ENCODE data around the gene BCAS4. TPM values are rescaled to one million over a fixed set of nuclear protein-coding genes. Genes with fewer than 3 reads are reported as not detected.
"Not testable (repeated sequence)": the region's sequence is repeated elsewhere in the genome, so short reads cannot be mapped to it uniquely, and the experiment has no call there.

The BCAS4 gene
- total RNA-seq, 4 donors from 2014 or later = 6.6 to 15.7 (median 13.1) TPM

GRCh38 chr20:50789968-50790650, 4.8 kb upstream of the BCAS4 start:
- Histone ChIP-seq H3K27ac (peak overlapping the region; percentile 79 to 87 (median 87)), H3K36me3 (no peaks in the 10 kb centered on the region), H3K4me1 (peaks cover 4 to 18% of the 10 kb centered on the region in 2 donors), H3K9me3 (no peaks in the 10 kb centered on the region), H3K27me3 (no peaks in the 10 kb centered on the region), H3K4me3 (replicated peaks in 1 of 3) (no peak overlapping the region)
- DNase-seq = no peak
- TF ChIP-seq CTCF (IDR thresholded peaks at IDR 0.05) (no peak), POLR2A (IDR thresholded peaks at IDR 0.05) (no peak)
- intact Hi-C loops (cut with DNase I) = loop anchor here (5.0 kb wide), 1 partner anchor 137 kb away; no protein-coding TSS in a partner anchor
- 79 to 82% methylated on average over 11 of the region's 11 CpGs for WGBS, 2 donors

GRCh38 chr20:50790651-50791277, 4.1 kb upstream of the BCAS4 start:
- no peaks in the 10 kb centered on the region for H3K27me3 ChIP-seq
- WGBS, 2 donors = 29 to 30% methylated on average over 6 to 9 of the region's 23 CpGs
- H3K4me1 ChIP-seq = peaks cover 4 to 21% of the 10 kb centered on the region in 2 donors
- peak; percentile 93 to 95 for DNase-seq
- H3K4me3 ChIP-seq (replicated peaks in 1 of 3) = no peak overlapping the region
- no peaks in the 10 kb centered on the region for H3K36me3 ChIP-seq
- TF ChIP-seq POLR2A (IDR thresholded peaks at IDR 0.05) (peak in 1 of 2 donors; percentile 50), CTCF (IDR thresholded peaks at IDR 0.05) (peak; percentile 42 to 88 (median 76))
- intact Hi-C loops (cut with DNase I) = loop anchor here (5.0 kb wide), 1 partner anchor 137 kb away; no protein-coding TSS in a partner anchor
- no peaks in the 10 kb centered on the region for H3K9me3 ChIP-seq
- peak overlapping the region; percentile 79 to 87 (median 87) for H3K27ac ChIP-seq

- DNase-seq = no peak
- TF ChIP-seq POLR2A (IDR thresholded peaks at IDR 0.05) = no peak
- TF ChIP-seq CTCF (IDR thresholded peaks at IDR 0.05) = no peak
- H3K4me1 ChIP-seq = peaks cover 4 to 23% of the 10 kb centered on the region in 2 donors
- H3K4me3 ChIP-seq (replicated peaks in 1 of 3) = no peak overlapping the region
- no peaks in the 10 kb centered on the region for H3K36me3 ChIP-seq
- no peak overlapping the region for H3K27ac ChIP-seq
- H3K9me3 ChIP-seq = no peaks in the 10 kb centered on the region
- WGBS, 2 donors = 86 to 90% methylated on average over 14 of the region's 14 CpGs
- H3K27me3 ChIP-seq = no peaks in the 10 kb centered on the region
- intact Hi-C loops (cut with DNase I) = loop anchor here (5.0 kb wide), 1 partner anchor 134 kb away; no protein-coding TSS in a partner anchor
Measured at GRCh38 chr20:50792708-50793574, 1.9 kb upstream of the BCAS4 start.

- H3K36me3 ChIP-seq; H3K27me3 ChIP-seq; H3K4me3 ChIP-seq (replicated peaks in 1 of 3); H3K27ac ChIP-seq; H3K9me3 ChIP-seq: not testable (repeated sequence)
- intact Hi-C loops (cut with DNase I) = loop anchor here (5.0 kb wide), 1 partner anchor 134 kb away; no protein-coding TSS in a partner anchor
- peak in 1 of 6 experiments; percentile 24 for TF ChIP-seq CTCF (IDR thresholded peaks at IDR 0.05)
- DNase-seq = peak in 1 of 2 donors; percentile 15
- H3K4me1 ChIP-seq = peaks cover 4 to 23% of the 10 kb centered on the region in 2 donors
- WGBS, 2 donors = 69 to 76% methylated on average over 13 of the region's 13 CpGs
Measured at GRCh38 chr20:50793575-50794016, 1.3 kb upstream of the BCAS4 start.

Measured in thyroid gland (tissue), 4 donors.